ENCODE results near the gene GFM1.
"Not testable (repeated sequence)": the region's sequence is repeated elsewhere in the genome, so short reads cannot be mapped to it uniquely, and the experiment has no call there.

Gene GFM1

DNA sequence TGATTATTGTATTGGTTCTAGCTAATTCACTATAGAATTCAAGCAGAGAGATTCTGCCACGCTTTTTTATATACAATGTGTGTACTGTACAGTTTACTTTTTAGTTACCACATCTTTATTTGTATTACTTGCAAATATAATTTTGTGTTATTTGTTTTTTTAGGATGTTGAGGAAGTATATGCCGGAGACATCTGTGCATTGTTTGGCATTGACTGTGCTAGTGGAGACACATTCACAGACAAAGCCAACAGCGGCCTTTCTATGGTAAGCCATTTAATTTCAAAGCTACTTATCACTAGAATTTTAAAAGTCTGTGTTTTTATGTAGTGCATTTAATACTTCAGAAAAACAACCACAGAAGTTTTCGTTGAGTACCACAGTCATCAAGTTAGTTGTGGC lies 16.4 kb downstream of the GFM1 start:
- ATAC-seq (no peak), DNase-seq (no peak)
- no peaks in the 10 kb centered on the region for H3K9me3 Mint-ChIP-seq
- no peak overlapping the region for H3K4me3 Mint-ChIP-seq
- no peak overlapping the region for H3K27ac Mint-ChIP-seq
- H3K27me3 Mint-ChIP-seq = no peaks in the 10 kb centered on the region
- peaks cover 57% of the 10 kb centered on the region for H3K36me3 Mint-ChIP-seq (ENCODE audit: low read depth)
- H3K4me1 Mint-ChIP-seq = peaks cover 13% of the 10 kb centered on the region

DNA sequence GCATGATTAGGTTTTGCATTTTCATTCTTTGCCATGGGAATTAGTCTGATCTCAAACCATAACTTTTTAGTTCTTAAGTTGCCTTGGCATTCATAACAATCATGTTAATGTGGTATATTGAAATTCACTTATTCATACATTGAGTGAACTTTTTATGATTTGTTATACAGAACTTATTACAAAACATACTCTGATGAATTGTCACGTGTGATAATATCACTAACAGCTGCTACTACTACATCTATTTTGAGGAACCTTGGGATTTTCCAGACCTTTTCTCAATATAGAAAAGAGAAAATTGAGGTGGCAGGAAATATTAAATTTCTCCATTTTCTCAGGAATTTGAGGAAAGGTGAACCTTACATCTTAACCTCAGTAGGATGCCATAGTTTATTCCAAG lies 18.9 kb downstream of the GFM1 start:
- no peak for DNase-seq
- Mint-ChIP-seq H3K4me3 (no peak overlapping the region), H3K36me3 (ENCODE audit: low read depth) (peaks cover 55% of the 10 kb centered on the region), H3K4me1 (peaks cover 11% of the 10 kb centered on the region), H3K27me3 (no peaks in the 10 kb centered on the region), H3K9me3 (no peaks in the 10 kb centered on the region), H3K27ac (no peak overlapping the region)
- no peak for ATAC-seq

DNA sequence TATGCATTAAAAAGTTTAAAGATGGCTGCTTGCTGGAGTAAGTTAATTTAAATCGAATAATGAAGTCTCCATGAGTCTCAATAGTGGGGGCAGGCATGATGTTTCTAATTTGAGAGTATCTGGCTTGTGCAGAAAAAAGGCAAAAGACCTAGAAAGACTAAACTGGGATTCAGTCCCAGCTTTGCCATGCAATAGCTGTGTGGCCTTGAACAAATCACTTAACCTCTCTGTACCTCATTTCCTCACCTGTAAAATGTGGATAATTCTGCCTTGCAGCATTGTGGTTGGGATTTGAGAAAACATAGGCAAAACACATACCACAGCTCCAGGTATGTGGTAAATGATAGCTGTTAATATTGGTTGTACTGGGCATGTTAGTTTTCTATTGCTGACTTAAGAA lies 19.5 kb downstream of the GFM1 start:
- H3K4me1 Mint-ChIP-seq = peaks cover 7% of the 10 kb centered on the region
- peaks cover 54% of the 10 kb centered on the region for H3K36me3 Mint-ChIP-seq (ENCODE audit: low read depth)
- ATAC-seq = no peak
- no peak overlapping the region for H3K27ac Mint-ChIP-seq
- H3K9me3 Mint-ChIP-seq = no peaks in the 10 kb centered on the region
- no peak for DNase-seq
- H3K27me3 Mint-ChIP-seq = no peaks in the 10 kb centered on the region
- no peak overlapping the region for H3K4me3 Mint-ChIP-seq

DNA sequence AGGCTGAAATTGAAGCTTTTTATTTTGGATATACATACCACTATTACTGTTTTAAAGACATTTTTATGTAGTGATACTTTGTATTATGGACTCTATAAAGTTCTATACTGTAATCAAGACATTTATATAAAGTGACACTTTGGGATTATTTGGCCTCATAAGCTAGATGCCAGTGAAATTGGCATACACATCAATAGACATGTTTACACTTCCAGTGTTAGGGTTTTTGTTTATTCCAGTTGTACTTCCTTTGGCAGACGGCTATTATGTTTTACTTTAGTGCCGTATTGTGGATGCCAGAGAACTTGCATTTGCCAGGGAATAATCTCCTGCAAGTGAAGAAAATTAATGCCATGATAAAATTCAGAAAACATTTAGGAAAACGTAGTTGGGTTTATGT lies 22.1 kb downstream of the GFM1 start:
- H3K9me3 Mint-ChIP-seq = no peaks in the 10 kb centered on the region
- DNase-seq (no peak), ATAC-seq (no peak)
- no peaks in the 10 kb centered on the region for H3K27me3 Mint-ChIP-seq
- no peak overlapping the region for H3K4me3 Mint-ChIP-seq
- peaks cover 50% of the 10 kb centered on the region for H3K36me3 Mint-ChIP-seq (ENCODE audit: low read depth)
- peaks cover 7% of the 10 kb centered on the region for H3K4me1 Mint-ChIP-seq
- no peak overlapping the region for H3K27ac Mint-ChIP-seq

DNA sequence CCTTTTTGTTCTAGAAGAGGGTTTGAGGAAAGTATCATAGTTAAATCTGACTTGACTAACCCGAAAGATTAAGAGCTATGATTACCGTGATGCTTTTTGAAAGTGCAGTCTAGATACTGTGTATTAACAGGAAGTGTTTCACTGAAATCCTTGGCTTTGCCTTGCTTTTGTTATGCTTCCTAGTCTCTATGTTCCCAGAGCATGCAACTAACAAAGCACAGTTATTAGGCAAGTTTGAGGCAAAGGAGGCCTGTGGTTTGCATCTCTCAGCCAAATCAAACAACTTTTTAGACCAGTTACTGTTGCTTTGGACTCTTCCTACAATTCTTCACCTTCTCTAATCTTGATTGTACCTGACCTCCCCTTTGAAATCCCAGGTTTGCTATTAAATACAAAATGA lies 24.2 kb downstream of the GFM1 start:
- ATAC-seq (no peak), DNase-seq (no peak)
- Mint-ChIP-seq H3K9me3 (no peaks in the 10 kb centered on the region), H3K27ac (no peak overlapping the region), H3K27me3 (no peaks in the 10 kb centered on the region), H3K4me3 (no peak overlapping the region), H3K4me1 (peaks cover 15% of the 10 kb centered on the region), H3K36me3 (ENCODE audit: low read depth) (peaks cover 50% of the 10 kb centered on the region)

DNA sequence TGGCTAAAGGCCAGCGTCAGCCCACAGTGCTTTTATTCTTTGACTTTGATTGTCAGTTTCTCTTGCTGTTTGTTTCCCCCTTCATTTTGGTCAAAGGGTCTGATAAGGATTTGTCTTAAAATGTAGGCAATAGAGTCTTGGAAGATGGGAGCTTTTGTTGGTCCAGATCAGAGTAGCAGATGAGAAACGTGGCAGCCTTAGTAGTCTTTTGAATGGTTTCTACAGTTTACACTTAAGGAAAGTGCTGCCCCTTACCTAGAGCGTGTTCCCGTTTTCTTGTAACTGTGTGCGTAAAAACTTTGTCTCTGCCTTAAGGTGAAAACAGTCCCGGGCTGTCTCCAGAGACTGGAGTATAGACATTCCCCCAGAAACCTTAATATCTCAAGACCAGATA lies 27.5 kb downstream of the GFM1 start:
- DNase-seq (no peak), ATAC-seq (no peak)
- peaks cover 33% of the 10 kb centered on the region for H3K36me3 Mint-ChIP-seq (ENCODE audit: low read depth)
- H3K27ac Mint-ChIP-seq = peak overlapping the region; percentile 74
- H3K4me1 Mint-ChIP-seq = peaks cover 15% of the 10 kb centered on the region
- peak overlapping the region; percentile 90 for H3K4me3 Mint-ChIP-seq
- H3K9me3 Mint-ChIP-seq = no peaks in the 10 kb centered on the region
- no peaks in the 10 kb centered on the region for H3K27me3 Mint-ChIP-seq

DNA sequence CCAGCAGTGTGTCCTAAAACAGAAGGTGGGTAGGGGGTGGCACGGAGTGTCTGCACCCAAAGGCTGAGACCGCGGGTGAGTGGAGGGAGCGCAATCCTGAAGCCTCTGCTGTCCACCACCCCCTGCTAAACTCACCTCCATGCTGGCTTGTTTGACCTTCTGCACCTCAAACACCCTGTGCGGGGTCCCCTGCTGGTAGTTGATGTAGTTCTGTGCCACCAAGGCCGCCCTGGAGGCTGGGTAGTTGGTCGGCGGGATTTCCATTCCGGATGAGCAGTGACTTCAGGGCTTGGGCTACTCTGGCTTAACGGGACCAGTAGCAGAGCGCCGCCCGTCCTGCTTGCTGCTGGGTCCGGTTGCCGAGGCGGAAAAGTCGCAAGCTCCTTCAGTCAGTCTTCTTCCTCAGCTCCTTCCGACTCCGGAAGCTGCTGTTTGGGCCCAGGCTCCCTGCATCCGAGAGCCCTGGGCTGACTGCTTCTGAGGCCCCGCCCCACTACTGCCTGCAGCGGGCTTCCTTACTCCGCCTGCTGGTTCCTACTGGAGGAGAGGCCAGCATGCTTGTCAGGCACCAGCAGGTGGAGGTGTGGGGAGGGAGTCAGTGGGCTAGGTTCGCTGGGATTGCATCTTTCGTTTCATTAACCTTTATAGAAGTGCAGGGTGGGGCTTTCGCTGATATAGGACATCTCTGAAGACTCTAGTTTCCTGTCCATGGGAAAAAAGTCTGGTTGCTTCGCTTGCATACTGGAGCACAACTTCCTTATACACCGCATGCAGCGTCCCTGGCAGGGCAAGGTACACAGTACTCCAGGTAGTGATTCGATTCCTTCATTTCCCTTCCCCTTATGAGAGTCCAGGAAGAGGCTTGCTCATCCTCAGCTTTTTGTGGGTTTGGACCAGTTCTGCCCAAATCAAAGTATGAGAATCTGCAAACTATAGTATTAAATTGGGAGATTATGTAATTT lies 28.2 kb downstream of the GFM1 start, which contains the start of gene LXN:
Gene LXN (minus strand): TSS at position 434 of the 962 bp plus-strand sequence. CDS start 170 bp downstream, at position 264.
- H3K36me3 Mint-ChIP-seq (ENCODE audit: low read depth) = peaks cover 34% of the 10 kb centered on the region
- H3K4me3 Mint-ChIP-seq = peak within 1 kb of the TSS; percentile 90
- peaks cover 14% of the 10 kb centered on the region for H3K4me1 Mint-ChIP-seq
- no peaks in the 10 kb centered on the region for H3K9me3 Mint-ChIP-seq
- DNase-seq = peak; percentile 79
- H3K27me3 Mint-ChIP-seq = no peaks in the 10 kb centered on the region
- peak within 1 kb of the TSS; percentile 74 for H3K27ac Mint-ChIP-seq
- ATAC-seq = peak; percentile 99

DNA sequence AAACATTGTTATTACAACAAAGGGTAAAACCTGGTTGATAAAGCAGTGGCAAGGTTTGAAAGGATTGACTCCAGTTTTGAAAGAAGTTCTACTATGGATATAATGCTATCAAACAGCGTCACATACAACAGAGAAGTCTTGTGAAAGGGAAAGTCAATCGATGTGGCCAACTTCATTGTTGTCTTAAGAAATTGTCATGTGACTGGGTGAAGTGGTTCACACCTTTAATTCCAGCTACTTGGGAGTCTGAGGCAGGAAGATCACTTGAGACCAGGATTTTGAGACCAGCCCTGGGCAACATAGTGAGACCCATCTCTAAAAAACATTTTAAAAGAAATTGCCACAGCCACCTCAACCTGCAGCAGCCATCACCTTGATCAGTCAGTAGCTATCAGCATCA lies 34.4 kb downstream of the GFM1 start:
- ATAC-seq (no peak), DNase-seq (no peak)
- Mint-ChIP-seq H3K27me3 (no peaks in the 10 kb centered on the region), H3K9me3 (no peaks in the 10 kb centered on the region), H3K4me3 (no peak overlapping the region), H3K4me1 (no peaks in the 10 kb centered on the region), H3K27ac (no peak overlapping the region), H3K36me3 (ENCODE audit: low read depth) (peaks cover 19% of the 10 kb centered on the region)

DNA sequence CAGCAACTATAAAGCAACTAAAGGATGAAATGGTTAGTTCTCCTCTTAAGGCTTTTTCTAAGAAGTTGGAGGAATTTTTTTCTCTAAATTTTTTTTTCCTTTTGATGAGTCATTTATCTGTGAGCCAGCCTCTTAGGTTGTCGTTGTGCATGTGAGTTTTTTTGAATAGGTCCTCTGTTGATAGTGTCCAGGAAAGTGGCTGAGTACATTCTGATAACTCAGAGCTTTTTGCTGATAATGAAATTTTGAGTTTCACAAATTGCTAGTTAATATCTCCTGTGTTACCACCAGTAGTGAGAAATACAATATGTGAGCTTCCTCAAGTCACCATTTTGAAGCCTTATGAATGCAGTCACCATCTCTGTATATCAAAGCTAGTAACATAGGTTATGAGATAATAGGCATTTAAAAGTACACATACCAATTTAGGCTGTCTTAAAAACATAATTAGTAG lies 35.2 kb downstream of the GFM1 start:
- no peak for DNase-seq
- Mint-ChIP-seq H3K4me3 (no peak overlapping the region), H3K4me1 (no peaks in the 10 kb centered on the region), H3K9me3 (no peaks in the 10 kb centered on the region), H3K27ac (no peak overlapping the region), H3K36me3 (ENCODE audit: low read depth) (peaks cover 20% of the 10 kb centered on the region), H3K27me3 (no peaks in the 10 kb centered on the region)
- ATAC-seq = no peak

DNA sequence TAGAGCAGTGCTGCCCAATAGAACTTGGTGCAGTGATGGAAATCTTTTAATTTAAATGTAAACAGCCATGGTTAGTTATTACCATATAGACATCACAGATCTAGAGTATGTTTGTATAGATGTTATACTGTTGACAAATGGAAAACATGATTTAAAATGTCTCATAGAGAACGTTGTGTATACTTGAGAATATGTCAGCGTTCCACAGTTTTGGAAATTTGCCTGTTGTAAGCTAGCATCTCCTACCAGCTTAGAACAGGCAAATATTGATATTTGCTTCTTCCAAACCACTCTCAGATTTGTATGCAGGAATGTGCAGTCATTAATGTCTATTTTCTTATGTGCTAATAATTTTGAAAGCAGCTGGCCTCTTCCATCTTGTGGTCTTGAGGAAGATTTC lies 36.5 kb downstream of the GFM1 start:
- Mint-ChIP-seq H3K36me3 (ENCODE audit: low read depth) (peaks cover 26% of the 10 kb centered on the region), H3K27ac (no peak overlapping the region), H3K9me3 (no peaks in the 10 kb centered on the region), H3K4me1 (peaks cover 2% of the 10 kb centered on the region), H3K27me3 (no peaks in the 10 kb centered on the region), H3K4me3 (no peak overlapping the region)
- ATAC-seq (no peak), DNase-seq (no peak)

DNA sequence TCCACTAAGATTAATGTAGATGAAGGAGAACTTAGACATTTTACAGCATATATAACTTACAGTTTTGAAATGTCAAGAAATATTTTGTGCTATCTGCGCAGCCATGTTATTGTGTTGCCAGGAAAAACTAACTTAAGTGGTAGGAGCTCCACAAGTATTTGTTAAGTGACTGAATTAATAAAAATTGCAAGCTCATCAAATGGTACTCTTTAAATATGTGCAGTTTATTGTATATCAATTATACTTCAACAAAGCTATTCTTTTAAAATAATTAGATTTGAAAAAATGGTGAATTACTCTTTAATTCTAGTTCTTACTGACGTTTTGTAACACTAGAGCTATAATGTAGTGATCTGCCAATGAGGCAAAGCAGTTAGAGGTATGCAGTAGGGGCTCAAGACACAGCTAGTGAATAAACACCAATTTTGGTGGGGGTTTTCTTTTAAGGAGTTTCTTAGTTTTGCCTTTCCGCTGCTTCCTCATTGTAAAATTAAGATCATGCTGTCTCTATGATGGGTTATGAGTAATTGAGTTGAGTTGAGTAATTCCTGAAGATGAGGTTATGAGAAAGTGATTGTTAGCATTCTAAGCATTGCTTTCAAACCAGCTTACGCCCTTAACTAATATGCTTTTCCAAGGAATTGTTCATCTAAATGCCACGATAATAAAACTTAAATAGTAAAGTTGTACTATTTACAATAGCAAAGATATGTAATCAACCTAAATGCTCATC lies 39.1 kb downstream of the GFM1 start:
- peaks cover 2% of the 10 kb centered on the region for H3K4me1 Mint-ChIP-seq
- H3K4me3 Mint-ChIP-seq = no peak overlapping the region
- no peaks in the 10 kb centered on the region for H3K9me3 Mint-ChIP-seq
- H3K27ac Mint-ChIP-seq = no peak overlapping the region
- peaks cover 22% of the 10 kb centered on the region for H3K36me3 Mint-ChIP-seq (ENCODE audit: low read depth)
- no peaks in the 10 kb centered on the region for H3K27me3 Mint-ChIP-seq
- ATAC-seq (no peak), DNase-seq (no peak)

DNA sequence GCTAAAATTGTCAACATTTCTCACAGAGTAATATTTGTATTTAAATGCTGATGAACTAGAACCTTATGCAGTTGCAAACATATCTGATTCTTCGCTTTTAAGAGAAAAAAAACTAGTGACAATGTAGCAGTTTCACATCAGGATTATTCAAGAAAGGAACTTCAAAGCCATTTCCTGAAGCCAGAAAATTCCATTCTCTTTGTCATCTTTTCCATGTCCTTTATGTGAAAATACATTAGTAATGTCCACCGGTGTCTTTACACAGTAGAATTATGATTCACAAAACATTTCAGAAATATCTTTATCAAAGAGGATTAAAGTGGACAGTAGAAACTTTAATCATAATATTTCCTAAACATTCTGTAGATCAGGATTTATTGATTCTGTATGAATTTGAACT lies 40.8 kb downstream of the GFM1 start:
- peaks cover 24% of the 10 kb centered on the region for H3K36me3 Mint-ChIP-seq (ENCODE audit: low read depth)
- peaks cover 2% of the 10 kb centered on the region for H3K4me1 Mint-ChIP-seq
- no peaks in the 10 kb centered on the region for H3K27me3 Mint-ChIP-seq
- ATAC-seq = no peak
- no peak for DNase-seq
- H3K9me3 Mint-ChIP-seq = no peaks in the 10 kb centered on the region
- H3K4me3 Mint-ChIP-seq = no peak overlapping the region
- no peak overlapping the region for H3K27ac Mint-ChIP-seq

DNA sequence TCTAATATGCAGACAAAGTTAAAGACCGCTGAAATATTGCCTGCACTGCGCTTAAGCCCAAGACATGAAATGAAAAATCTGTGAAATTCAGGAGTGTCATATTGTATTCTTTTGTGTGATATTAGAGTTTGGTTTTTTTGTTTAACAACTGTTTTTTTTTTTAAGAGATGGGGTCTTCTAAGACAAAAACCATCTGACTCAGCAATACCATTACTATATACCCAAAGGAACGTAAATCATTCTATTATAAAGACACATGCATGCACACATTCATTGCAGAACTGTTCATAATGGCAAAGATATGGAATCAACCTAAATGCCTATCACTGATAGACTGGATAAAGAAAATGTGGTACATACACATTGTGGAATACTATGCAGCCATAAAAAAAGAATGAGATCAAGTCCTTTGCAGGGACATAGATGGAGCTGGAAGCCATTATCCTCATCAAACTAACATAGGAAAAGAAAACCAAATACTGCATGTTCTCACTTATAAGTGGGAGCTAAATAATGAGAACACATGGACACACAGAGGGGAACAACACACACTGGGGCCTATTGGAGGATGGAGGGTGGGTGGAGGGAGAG lies 49.6 kb downstream of the GFM1 start:
- ATAC-seq, H3K27ac Mint-ChIP-seq: not testable (repeated sequence)

DNA sequence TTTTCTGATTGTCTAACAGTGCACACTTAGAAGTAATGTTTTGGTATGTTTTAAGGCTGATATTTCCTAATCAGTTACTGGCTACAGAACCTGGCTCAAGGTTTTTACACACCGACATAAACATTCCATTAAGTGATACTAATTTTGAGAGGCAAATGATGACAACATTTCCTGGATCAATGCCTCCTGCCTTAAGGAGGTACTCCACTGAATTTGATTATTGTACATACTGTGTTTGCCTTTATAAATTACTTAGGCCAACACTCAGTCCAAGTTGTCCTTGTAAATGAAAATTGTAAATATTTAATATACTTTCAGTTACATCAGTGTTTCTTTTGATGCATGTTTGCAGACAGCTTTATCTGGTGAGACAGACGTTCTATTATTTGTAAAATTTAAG lies 52.3 kb downstream of the GFM1 start:
- Mint-ChIP-seq H3K9me3 (no peaks in the 10 kb centered on the region), H3K36me3 (ENCODE audit: low read depth) (peaks cover 39% of the 10 kb centered on the region), H3K27ac (no peak overlapping the region), H3K27me3 (no peaks in the 10 kb centered on the region), H3K4me3 (no peak overlapping the region), H3K4me1 (peaks cover 1% of the 10 kb centered on the region)
- ATAC-seq (no peak), DNase-seq (no peak)

More for the DNA sequence above, 49.6 kb downstream of the GFM1 start:
- not testable (repeated sequence) for H3K4me3 Mint-ChIP-seq, H3K27me3 Mint-ChIP-seq, DNase-seq, H3K4me1 Mint-ChIP-seq, H3K9me3 Mint-ChIP-seq
- peaks cover 54% of the 10 kb centered on the region for H3K36me3 Mint-ChIP-seq (ENCODE audit: low read depth)
